Measurements from ENCODE around the gene CEMIP2.

Gene CEMIP2

DNA sequence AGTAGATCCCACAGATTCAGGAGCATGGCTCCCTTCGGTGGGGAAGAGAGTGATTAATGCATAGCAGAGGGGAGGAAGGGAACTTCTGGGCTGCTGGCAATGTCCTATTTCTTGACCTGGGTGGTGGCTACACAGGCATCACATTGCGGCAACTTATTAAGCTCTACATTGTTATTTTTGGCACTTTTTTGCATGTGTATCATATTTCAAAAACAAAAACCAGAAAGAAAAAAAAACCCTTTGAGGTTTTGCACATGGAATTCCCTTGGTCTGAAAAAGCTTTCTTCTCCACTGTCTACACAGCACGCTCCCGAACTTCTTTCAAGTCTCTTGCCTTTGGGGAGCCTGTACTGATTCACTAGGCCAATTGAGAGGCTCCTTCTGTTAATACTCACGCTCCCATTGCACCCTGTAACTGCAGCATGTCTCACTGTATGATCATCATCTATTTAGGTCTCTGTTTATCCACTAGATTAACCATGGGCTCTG lies 25.1 kb downstream of the CEMIP2 start:
- TF ChIP-seq, protein P1, sequence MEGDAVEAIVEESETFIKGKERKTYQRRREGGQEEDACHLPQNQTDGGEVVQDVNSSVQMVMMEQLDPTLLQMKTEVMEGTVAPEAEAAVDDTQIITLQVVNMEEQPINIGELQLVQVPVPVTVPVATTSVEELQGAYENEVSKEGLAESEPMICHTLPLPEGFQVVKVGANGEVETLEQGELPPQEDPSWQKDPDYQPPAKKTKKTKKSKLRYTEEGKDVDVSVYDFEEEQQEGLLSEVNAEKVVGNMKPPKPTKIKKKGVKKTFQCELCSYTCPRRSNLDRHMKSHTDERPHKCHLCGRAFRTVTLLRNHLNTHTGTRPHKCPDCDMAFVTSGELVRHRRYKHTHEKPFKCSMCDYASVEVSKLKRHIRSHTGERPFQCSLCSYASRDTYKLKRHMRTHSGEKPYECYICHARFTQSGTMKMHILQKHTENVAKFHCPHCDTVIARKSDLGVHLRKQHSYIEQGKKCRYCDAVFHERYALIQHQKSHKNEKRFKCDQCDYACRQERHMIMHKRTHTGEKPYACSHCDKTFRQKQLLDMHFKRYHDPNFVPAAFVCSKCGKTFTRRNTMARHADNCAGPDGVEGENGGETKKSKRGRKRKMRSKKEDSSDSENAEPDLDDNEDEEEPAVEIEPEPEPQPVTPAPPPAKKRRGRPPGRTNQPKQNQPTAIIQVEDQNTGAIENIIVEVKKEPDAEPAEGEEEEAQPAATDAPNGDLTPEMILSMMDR (IDR thresholded peaks at IDR 0.05; ENCODE audit: low read depth, low read length, missing control alignments), result no peak
- no peak for DNase-seq (ENCODE audit: low read depth)
- no peak overlapping the region for H3K4me3 ChIP-seq (ENCODE audit: low read depth, low read length)

DNA sequence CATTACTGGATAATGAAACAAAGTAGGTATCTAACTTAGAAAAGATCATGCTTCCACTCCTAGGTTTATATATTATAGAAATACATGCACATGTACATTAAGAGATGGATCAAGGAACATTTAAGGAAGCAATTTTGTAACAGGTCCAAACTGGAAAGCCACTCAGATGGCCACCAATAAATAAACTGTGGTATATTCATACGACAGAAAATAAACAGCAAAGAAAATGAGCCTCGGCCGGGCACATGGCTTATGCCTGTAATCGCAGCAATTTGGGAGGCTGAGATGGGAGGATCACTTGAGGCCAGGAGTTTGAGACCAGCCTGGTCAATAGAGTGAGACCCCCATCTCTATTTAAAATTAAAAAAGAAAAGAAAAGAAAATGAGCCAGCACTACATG lies 25.6 kb downstream of the CEMIP2 start:
- TF ChIP-seq, protein P1 (IDR thresholded peaks at IDR 0.05; ENCODE audit: low read depth, low read length, missing control alignments), result no peak

DNA sequence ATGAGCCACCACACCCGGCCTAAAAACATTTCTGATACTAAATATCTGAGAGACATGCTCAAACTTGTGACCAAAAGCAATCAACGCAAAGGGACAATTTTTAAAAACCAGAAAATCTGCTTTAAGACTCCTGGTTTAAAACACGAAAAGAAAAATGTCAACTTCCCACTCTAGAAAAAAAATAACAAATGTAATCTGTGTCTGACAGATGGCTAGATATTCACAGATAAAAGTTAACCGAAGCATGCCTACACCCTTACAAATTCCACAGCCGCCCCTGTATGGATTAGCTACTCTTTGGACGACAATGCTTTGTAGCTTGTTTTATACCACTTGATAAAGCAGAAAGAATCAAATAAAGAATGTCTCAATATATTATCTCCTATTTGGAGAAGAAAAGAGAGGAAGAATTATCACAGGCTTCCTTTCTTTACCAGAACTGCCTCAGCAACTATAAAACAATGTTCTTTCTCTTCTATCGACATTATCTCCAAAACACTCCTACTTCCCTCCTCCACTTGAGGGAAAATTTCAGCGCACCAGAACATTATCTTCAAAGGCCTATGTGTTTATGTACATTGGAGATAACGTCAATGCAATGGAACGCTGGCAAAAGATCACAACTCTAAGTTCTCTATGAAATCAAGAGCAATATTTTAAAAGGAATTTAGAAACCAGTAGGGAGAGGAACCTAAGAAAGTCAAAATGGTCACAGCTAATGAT lies 26.2 kb downstream of the CEMIP2 start:
- TF ChIP-seq, protein P1 (IDR thresholded peaks at IDR 0.05; ENCODE audit: low read depth, low read length, missing control alignments), result no peak
- H3K4me3 ChIP-seq (ENCODE audit: low read depth, low read length), result no peak overlapping the region
- DNase-seq (ENCODE audit: low read depth), result no peak

More for the DNA sequence above, 25.6 kb downstream of the CEMIP2 start:
- DNase-seq (ENCODE audit: low read depth), result no peak
- no peak overlapping the region for H3K4me3 ChIP-seq (ENCODE audit: low read depth, low read length)

DNA sequence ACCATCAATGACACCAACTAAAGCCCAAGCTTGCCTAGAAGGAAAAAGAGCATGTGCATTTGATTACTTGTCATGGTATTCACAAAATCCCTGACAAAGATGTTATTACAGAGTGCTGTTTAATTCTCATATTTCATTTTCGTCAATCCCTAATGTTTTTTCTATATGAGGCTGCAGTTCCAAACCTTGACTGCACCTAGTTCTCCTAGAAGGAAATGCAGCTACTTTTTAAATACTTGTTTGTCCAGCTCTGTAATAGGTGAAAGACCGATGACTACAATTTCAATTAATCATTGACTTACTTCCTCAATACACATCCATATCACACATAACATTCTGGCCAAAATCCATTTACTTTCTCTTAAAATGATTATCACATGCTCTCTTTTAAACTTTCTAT lies 28.1 kb downstream of the CEMIP2 start:
- TF ChIP-seq, protein P1 (IDR thresholded peaks at IDR 0.05; ENCODE audit: low read depth, low read length, missing control alignments), result no peak
- no peak for DNase-seq (ENCODE audit: low read depth)
- H3K4me3 ChIP-seq (ENCODE audit: low read depth, low read length), result no peak overlapping the region

DNA sequence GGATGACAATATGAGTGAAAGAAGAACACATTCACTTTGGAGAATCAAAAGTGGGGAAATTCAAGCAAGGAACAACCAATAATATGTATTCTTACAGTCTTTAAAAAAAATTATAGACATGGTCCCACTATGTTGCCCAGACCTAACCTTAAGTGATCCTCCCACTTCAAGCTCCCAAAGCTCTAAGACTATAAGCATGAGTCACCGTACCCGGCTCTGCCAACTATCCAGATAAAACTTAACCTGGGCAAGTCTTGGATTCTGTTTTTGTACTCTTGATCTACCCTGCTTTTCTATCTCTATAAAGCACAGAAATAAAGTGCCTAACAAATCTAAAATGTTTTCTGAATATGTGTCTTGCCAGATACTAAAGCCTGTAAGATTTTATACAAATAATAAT lies 30.9 kb downstream of the CEMIP2 start:
- TF ChIP-seq, protein P1 (IDR thresholded peaks at IDR 0.05; ENCODE audit: low read depth, low read length, missing control alignments), result no peak
- no peak for DNase-seq (ENCODE audit: low read depth)
- no peak overlapping the region for H3K4me3 ChIP-seq (ENCODE audit: low read depth, low read length)

DNA sequence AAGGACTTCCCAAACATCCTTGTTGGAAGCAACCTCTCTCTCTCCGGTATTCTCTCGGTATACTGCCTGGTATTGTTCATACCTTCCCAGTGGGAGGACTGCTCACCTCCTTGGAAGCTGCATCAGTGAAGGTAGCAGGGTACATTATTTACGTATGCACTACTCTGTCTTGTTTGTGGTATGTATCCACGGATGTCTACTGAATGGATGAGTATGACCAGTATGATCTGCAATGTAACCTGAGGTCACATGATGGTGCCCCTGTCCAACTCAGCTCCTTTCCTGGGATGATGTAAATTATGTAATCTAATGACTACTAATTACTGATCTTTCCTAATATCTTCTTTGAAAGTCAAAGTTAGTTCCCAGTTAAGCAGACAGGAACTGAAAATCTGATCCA lies 32.1 kb downstream of the CEMIP2 start:
- no peak for DNase-seq (ENCODE audit: low read depth)
- H3K4me3 ChIP-seq (ENCODE audit: low read depth, low read length), result no peak overlapping the region
- TF ChIP-seq, protein P1 (IDR thresholded peaks at IDR 0.05; ENCODE audit: low read depth, low read length, missing control alignments), result no peak

DNA sequence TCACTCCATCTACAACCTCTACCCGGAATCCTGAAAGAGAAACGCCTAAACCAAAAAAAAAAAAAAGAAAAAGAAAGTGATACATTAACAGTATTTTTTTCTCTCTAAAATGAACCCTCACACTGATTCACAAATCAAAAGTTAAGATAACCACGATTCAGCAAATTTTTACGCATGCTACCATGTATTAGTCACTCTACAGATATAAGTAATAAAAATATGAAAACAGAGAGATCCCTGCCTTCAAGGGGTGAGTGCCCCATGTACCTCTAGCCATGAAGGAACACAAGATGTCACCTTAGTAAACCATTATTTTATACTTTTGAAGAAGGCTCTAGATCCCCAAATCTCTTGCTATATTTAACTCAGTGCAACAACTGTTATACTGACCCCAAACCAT lies 33.4 kb downstream of the CEMIP2 start:
- DNase-seq (ENCODE audit: low read depth), result no peak
- TF ChIP-seq, protein P1 (IDR thresholded peaks at IDR 0.05; ENCODE audit: low read depth, low read length, missing control alignments), result no peak

More for the DNA sequence above, 33.4 kb downstream of the CEMIP2 start:
- H3K4me3 ChIP-seq (ENCODE audit: low read depth, low read length), result no peak overlapping the region
